Stimulated activated CD4-positive, alpha-beta T cell treated with anti-CD3 and anti-CD28 coated beads, Interleukin-2, amount 100 ng/mL, for 4 hours (primary cell): Measurements from ENCODE around the gene CELF5.

Experiments used
- DNase-seq: peaks from one replicate; pipeline ENCODE4 v3.0.0-alpha.2; 2020; ENCODE audit warnings: low read depth

CELF5 gene

DNA sequence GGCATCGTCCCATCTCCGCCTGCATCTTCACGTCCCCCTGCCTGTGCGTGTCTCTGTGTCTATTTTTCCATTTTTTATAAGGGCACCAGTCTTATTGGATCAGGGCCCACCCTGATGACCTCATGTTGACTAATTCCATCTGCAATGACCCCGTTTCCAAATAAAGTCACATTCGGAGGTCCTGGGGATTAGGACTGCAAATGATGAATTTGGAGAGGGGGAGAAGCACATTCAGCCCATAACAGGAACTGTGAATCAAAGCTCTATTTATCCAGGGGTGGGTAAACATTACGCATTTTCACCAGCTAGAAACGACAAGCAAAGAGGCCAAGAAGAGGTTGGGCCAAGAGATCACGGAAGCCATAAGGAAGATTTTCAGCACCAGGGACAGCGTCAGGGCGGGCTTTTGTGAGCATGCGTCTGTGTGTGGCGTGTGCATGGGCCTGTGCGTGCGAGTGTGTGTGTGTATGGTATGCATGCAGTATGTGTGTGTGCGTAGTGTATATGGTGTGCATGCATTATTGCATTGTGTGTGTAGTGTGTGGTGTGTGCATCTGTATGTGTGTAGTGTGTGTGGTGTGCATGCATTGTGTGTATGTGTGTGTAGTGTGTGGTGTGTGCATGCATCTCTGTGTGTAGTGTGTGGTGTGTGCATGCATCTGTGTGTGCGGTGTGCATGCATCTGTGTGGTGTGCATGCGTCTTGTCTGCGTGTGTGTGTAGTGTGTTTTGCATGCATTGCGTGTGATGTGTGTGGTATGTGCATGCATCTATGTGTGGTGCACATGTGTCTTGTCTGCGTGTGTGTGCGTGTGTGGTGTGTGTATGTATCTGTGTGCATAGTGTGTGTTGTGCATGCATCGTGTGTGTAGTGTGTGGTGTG, 19.6 kb downstream of the CELF5 start:
- DNase-seq, result no peak

GRCh38 chr19:3245050-3245449, 20.6 kb downstream of the CELF5 start:
- no peak for DNase-seq

- DNase-seq, result no peak
Observed at GRCh38 chr19:3248728-3249326, 24.4 kb downstream of the CELF5 start.

- no peak for DNase-seq
Observed at GRCh38 chr19:3249408-3249807, 24.9 kb downstream of the CELF5 start.

GRCh38 chr19:3250675-3251074, 26.2 kb downstream of the CELF5 start:
- DNase-seq, result no peak

- no peak for DNase-seq
Observed at GRCh38 chr19:3251229-3251628, 26.8 kb downstream of the CELF5 start.

GRCh38 chr19:3252650-3253049, 28.2 kb downstream of the CELF5 start:
- DNase-seq, result no peak

DNA sequence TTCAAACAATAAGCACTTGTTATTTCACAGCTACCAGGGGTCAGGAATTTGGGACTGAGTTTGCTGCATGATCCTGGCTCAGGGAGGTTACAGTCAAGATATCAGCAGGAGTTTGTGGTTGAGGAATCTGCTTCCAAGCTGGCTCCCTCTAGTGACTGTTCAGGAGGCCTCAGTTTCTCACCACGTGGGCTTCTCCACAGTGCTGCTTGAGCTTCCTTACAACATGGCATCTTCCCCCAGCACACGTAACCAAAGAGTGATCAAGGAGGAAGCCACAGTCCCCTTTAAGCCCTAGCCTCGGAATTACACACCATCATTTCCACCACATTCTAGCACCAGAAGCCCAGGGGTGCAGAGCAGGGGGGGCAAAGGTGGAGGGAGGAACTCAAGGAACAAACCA, 28.8 kb downstream of the CELF5 start:
- no peak for DNase-seq

DNA sequence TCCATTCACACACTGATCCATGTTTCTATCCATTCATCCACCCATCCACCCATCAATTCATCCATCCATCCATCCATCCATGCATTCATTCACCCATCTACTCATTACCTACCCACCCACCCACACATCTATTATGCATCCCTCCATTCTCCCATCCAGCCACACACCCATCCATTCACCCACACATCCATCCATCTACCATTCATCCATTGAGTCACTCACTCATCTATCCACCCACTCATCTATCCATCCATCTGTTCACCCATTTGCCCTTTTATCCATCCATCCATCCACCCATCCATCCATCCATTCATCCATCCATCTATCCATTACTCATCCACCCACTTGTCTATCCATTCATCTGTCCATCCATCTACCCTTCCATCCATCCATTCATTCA, 30.1 kb downstream of the CELF5 start:
- no peak for DNase-seq

GRCh38 chr19:3257071-3257470, 32.6 kb downstream of the CELF5 start:
- DNase-seq, result no peak

GRCh38 chr19:3262362-3262761, 37.9 kb downstream of the CELF5 start:
- no peak for DNase-seq

DNA sequence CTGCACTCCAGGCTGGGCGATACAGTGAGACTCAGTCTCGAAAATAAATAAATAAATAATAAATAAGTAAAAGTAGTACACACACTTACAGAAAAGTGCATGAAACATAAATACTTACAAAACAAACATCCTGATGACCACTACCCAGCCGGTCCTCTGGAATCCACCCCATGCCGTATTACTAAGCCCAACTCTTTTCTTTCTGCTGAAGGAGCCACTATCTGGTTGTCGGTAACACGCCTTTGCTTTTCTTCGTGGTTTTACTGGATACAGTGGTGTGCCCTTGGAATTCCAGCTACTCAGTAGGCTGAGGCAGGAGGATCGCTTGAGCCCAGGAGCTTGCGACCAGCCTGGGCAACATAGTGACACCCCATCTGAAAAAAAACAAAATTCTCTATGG, 39.4 kb downstream of the CELF5 start:
- no peak for DNase-seq

DNA sequence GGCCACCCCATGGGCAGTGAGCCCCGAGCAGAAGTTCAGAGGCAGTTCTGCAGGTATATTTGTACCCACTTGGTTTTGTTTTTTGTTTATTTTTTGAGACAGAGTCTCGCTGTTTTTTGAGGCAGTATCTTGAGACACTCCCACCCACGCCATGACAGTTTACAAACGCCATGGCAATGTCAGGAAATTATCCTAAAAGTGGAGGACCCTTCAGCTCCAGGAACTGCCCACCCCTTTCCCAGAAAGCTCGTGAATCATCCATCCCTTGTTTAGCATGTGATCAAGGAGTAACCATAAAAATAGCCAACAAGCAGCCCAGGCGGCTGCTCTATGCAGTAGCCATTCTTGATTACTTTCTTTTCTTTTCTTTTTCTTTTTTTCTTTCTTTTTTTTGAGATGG, 41.0 kb downstream of the CELF5 start:
- DNase-seq, result no peak

GRCh38 chr19:3266092-3266693, 41.7 kb downstream of the CELF5 start:
- DNase-seq, result no peak

- DNase-seq, result no peak
Observed at GRCh38 chr19:3266792-3267514, 42.5 kb downstream of the CELF5 start.

GRCh38 chr19:3268326-3268725, 43.9 kb downstream of the CELF5 start:
- no peak for DNase-seq

- no peak for DNase-seq
Observed at GRCh38 chr19:3268763-3269162, 44.3 kb downstream of the CELF5 start.

DNA sequence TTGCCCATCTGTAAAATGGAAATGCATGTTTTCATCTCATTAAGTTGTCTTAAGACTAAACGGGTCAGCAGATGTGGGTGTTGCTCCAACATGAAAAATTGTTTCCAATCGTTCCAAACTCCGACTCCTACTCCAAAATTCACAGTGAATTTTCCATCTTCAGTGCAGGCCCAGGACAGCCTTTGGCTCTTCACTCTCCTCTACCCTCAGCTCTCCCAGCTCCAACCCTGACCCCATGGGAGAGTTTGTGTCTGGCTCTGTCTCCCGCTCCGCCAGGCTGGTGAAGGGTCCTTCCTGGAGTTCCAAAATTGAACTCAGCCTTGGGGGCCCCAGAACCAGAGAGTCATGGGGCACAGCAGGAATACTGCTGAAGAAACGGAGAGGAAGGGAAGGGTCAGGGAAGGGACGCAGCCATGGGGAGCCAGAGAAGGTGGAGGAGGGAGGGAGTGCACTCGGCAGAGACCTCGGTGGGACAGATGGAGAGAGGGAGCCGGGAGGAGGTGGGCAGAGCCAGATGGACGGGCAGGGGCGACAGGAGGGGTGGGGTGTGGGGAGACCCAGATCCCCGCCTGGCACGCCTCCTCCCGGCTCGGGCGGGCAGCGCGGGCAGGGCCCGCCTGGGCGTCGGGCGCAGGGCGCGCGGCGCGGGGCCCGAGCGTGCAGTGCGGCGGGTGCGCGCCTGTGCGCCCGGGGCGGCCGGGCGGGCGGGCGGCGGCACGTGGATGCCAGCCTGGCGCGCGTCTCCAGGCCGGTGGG, 45.6 kb downstream of the CELF5 start:
- no peak for DNase-seq

GRCh38 chr19:3270902-3271301, 46.4 kb downstream of the CELF5 start:
- peak; percentile 61 for DNase-seq

DNA sequence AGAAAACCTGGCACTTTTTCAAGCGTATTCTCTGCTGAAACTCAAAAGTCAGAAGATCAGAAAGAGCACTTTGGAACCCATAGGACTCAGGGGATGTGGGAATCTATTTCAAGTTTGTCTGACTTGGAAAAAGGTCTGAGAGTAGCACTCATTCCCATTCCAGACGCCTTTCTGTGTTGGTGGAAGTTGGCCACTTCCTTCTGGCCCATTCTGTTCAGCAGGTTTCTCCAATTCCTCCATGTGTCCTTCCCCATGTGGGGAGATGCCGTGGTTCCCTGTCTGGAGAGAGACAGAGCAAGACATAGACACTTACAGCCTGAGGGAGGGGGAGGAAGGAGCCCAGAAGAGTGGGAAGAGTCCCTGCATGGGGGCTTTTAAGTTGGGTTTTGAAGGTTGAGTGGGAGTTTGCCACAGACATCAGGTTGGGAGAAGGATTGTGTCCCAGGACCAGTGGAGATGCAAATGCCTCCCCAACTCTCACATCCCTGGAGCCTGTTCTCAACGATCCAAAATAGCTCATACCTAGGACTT, 48.0 kb downstream of the CELF5 start:
- no peak for DNase-seq

DNA sequence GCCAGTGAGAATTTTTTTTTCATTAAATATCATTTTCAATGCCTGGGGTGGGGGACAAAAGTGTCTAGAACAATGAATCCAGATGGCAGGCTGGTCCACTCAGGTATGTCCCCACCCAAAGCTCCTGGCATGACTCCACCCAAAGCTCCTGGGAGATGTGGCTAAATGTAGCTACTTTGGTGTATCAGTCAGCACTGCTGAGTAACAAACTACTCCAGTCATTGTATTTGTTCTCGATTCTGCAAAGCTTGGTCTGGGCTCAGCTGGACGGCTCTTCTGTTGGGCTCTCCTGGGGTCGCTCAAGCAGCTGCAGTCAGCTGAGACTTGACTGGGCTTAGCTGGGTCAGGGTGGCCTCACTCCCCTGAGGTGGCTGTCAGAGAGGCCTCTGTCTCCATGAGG, 48.5 kb downstream of the CELF5 start:
- DNase-seq, result no peak
